ENCODE data around the gene TMCC1. TPM values are rescaled to one million over a fixed set of nuclear protein-coding genes. Genes with fewer than 3 reads are reported as not detected.

TMCC1 gene
- total and polyA plus RNA-seq, 9 donors, result 13.2 to 57.2 (median 42.4) TPM

DNA sequence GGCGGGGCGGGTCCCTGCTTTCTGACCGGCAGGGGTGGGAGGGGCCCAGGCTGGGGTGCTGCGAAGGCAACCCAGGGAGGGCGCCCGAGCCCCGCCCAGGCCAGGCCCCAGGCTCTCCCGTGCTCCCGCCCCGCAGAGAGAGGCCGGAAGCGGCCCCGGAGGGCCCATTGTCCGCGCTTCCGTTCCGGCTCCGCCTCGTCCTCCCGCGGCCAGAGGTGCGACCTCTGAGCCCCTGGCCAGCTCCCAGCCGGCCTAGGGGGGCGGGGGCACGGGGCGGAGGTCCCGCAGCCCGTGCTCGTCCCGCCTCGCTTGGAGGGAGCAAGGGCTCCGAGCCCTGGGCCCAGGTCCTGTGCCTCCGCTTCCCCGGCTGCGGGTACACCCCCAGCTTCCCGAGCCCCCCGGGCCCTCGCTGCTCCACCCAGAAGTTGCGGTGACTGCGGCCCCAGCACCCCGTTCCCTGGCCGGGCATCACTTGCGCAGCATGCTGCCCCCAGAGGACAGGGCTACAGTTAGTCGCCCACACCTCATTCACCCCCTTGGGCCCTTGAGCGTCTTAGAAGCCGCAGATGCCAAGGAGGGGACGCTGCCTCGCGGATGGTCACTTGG, 266.7 kb downstream of the TMCC1 start:
- TF ChIP-seq, protein P1, sequence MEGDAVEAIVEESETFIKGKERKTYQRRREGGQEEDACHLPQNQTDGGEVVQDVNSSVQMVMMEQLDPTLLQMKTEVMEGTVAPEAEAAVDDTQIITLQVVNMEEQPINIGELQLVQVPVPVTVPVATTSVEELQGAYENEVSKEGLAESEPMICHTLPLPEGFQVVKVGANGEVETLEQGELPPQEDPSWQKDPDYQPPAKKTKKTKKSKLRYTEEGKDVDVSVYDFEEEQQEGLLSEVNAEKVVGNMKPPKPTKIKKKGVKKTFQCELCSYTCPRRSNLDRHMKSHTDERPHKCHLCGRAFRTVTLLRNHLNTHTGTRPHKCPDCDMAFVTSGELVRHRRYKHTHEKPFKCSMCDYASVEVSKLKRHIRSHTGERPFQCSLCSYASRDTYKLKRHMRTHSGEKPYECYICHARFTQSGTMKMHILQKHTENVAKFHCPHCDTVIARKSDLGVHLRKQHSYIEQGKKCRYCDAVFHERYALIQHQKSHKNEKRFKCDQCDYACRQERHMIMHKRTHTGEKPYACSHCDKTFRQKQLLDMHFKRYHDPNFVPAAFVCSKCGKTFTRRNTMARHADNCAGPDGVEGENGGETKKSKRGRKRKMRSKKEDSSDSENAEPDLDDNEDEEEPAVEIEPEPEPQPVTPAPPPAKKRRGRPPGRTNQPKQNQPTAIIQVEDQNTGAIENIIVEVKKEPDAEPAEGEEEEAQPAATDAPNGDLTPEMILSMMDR (IDR thresholded peaks at IDR 0.05), result no peak
- TF ChIP-seq POLR2A (IDR thresholded peaks at IDR 0.05), result peak; percentile 47
- H3K27me3 ChIP-seq, result no peaks in the 10 kb centered on the region

DNA sequence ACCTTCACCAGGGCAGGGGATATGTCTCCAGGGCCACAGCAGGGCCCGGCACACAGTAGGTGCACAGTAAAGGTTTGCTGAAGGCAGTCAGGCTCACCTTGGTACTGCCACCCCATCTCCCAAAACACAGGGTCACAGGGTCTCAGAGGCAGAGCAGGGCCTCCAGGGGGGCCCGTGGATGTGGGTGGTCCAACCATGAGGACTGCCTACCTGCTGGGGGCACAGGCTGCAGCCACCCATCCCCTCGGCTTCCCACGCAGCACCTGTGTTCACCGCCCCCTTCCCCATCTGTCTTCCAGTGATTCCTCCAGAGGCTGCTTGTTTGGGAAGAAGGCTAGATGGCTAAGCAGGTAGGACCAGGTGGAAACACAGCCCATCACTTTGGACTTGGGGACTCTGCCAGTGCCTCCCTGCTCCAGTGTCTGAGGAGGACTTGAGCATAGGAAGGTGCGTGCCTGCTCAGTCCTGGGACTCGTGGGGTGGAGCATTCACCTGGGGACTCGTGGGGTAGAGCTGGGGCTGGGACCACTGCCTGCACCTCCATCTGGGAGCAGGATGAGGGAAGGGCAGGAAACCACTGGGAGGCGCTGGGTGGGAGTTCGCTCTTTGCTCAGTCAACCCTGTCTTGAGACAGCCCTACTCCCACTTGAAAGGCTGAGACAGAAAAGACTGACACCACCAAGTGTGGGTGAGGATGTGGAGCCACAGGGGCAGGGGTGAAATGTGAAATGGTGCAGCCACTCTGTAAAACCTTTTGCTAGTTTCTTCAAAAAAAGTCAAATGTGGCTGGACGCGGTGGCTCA, 268.2 kb downstream of the TMCC1 start:
- peak in 3 of 5 donors; percentile 22 to 42 (median 32) for DNase-seq
- Histone ChIP-seq H3K27me3 (no peaks in the 10 kb centered on the region), H3K36me3 (no peaks in the 10 kb centered on the region), H3K4me3 (no peak overlapping the region), H3K27ac (peak overlapping the region in 1 of 2 donors; percentile 40), H3K4me1 (ENCODE audit: insufficient read depth) (peaks cover 7% of the 10 kb centered on the region), H3K9me3 (no peaks in the 10 kb centered on the region)
- intact Hi-C loops (cut with DNase I), result loop anchor here in 2 of 4 donors (5.0 to 10.0 kb wide), 2 partner anchors 307 to 310 kb away; no protein-coding TSS in a partner anchor
- TF ChIP-seq POLR2A (IDR thresholded peaks at IDR 0.05), result no peak
- TF ChIP-seq, protein P1 (IDR thresholded peaks at IDR 0.05), result no peak
- TF ChIP-seq EP300 (IDR thresholded peaks at IDR 0.05), result no peak
- 84 to 92% (median 88%) methylated on average over 12 of the region's 12 CpGs for WGBS, 3 donors

More for the DNA sequence above, 266.7 kb downstream of the TMCC1 start:
- intact Hi-C loops (cut with DNase I), result loop anchor here in 2 of 4 donors (5.0 to 10.0 kb wide), 2 partner anchors 305 to 308 kb away; no protein-coding TSS in a partner anchor
- Histone ChIP-seq H3K4me1 (ENCODE audit: insufficient read depth) (peaks cover 5% of the 10 kb centered on the region), H3K36me3 (no peaks in the 10 kb centered on the region), H3K4me3 (peak overlapping the region; percentile 59), H3K9me3 (no peaks in the 10 kb centered on the region), H3K27ac (peak overlapping the region; percentile 46 to 93)
- DNase-seq, result peak; percentile 81 to 90 (median 85)
- WGBS, 3 donors, result 4 to 13% (median 11%) methylated on average over 11 to 49 of the region's 49 CpGs

DNA sequence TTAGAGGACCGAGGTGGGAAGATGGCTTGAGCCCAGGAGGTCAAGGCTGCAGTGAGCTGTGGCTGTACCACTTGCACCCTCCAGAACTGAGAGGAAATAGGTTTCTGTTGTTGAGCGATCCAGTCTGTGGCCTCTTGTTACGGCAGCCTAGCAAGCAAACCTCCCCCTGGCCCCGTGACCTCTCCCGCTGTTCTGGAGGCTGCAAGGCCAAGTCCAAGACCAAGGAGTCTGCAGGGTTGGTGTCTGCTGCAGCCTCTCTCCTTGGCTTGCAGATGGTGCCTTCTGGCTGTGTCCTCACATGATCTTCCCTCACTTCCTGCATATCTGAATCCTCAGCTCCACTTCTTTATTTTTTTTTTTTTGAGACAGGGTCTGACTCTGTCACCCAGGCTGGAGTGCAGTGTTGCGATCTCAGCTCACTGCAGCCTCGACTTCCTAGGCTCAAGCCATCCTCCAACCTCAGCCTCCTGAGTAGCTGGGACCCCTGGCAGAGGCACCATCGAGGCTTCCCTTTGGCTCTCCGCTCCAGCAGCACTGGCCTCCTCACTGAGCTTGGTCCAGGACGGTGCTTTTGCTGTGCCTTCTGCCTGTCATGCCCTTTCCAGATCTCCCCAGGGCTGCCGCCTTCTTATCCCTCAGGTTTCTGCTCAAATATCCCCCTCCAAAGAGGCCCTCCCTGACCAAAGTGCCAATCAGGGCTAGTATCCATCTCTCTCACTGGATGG, 269.0 kb downstream of the TMCC1 start:
- H3K36me3 ChIP-seq, result no peaks in the 10 kb centered on the region
- no peaks in the 10 kb centered on the region for H3K9me3 ChIP-seq
- intact Hi-C loops (cut with DNase I), result loop anchor here in 2 of 4 donors (1.0 to 10.0 kb wide), 4 partner anchors 132 to 310 kb away; no protein-coding TSS in a partner anchor
- H3K27ac ChIP-seq, result no peak overlapping the region
- DNase-seq, result peak in 1 of 5 donors; percentile 37
- no peaks in the 10 kb centered on the region for H3K27me3 ChIP-seq
- 68 to 83% (median 78%) methylated on average over 11 of the region's 11 CpGs for WGBS, 3 donors
- TF ChIP-seq, protein P1 (IDR thresholded peaks at IDR 0.05), result no peak
- no peak for TF ChIP-seq EP300 (IDR thresholded peaks at IDR 0.05)
- no peak for TF ChIP-seq POLR2A (IDR thresholded peaks at IDR 0.05)
- no peak overlapping the region for H3K4me3 ChIP-seq
- H3K4me1 ChIP-seq (ENCODE audit: insufficient read depth), result peaks cover 8% of the 10 kb centered on the region
